HL-60 (cell line): ENCODE results near the gene FRMPD4.

Experiments
- GABPA ChIP-seq: IDR thresholded peaks from 2 replicates; pipeline ENCODE4 v1.6.1; 2012; ENCODE audit warnings: low read depth
- POLR2AphosphoS5 ChIP-seq: IDR thresholded peaks from 2 replicates; pipeline ENCODE4 v1.6.1; 2012; ENCODE audit warnings: low read depth
- TF ChIP-seq, protein P1 (sequence below): IDR thresholded peaks from one replicate; pipeline ENCODE4 v1.5.1; 2011; ENCODE audit warnings: low read length, control low read depth, inconsistent platforms; ENCODE audit not compliant: insufficient read depth
- TF ChIP-seq, protein P2 (sequence below): IDR thresholded peaks from 2 replicates; pipeline ENCODE4 v1.6.1; 2012; ENCODE audit warnings: low read depth; ENCODE audit not compliant: insufficient replicate concordance

DNA sequence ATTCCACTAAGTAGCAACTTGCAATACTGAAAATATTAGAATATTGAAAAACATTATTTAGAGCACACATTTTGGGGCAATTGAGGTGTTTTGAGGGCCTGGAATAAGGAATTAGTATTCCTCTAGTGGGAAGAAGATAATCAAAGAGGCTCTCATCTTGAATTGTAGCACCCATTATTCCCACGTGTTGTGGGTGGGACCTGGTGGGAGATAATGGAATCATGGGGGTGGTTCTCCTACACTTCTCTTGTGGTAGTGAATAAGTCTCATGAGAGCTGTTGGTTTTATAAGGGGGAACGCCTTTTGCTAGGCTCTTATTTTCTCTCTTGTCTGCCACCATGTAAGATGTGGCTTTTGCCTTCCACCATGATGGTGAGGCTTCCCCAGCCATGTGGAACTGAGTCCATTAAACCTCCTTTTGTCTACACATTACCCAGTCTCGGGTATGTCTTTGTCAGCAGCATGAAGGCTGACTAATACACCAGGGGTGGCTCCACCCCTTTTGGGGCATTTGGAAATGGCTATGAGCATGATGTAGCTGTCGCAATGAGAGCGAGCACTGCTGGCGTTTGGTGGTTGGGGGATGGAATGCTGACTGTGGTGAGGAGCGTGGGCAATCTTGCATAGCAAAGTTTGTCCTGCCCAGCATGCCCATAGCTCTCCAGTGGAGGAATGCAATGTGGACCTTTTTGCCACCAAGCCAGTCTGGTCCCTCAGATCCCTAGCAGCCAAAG is 308.2 kb downstream of the FRMPD4 start:
- TF ChIP-seq, protein P1, sequence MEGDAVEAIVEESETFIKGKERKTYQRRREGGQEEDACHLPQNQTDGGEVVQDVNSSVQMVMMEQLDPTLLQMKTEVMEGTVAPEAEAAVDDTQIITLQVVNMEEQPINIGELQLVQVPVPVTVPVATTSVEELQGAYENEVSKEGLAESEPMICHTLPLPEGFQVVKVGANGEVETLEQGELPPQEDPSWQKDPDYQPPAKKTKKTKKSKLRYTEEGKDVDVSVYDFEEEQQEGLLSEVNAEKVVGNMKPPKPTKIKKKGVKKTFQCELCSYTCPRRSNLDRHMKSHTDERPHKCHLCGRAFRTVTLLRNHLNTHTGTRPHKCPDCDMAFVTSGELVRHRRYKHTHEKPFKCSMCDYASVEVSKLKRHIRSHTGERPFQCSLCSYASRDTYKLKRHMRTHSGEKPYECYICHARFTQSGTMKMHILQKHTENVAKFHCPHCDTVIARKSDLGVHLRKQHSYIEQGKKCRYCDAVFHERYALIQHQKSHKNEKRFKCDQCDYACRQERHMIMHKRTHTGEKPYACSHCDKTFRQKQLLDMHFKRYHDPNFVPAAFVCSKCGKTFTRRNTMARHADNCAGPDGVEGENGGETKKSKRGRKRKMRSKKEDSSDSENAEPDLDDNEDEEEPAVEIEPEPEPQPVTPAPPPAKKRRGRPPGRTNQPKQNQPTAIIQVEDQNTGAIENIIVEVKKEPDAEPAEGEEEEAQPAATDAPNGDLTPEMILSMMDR, result no peak
- TF ChIP-seq POLR2AphosphoS5, result no peak
- TF ChIP-seq, protein P2, sequence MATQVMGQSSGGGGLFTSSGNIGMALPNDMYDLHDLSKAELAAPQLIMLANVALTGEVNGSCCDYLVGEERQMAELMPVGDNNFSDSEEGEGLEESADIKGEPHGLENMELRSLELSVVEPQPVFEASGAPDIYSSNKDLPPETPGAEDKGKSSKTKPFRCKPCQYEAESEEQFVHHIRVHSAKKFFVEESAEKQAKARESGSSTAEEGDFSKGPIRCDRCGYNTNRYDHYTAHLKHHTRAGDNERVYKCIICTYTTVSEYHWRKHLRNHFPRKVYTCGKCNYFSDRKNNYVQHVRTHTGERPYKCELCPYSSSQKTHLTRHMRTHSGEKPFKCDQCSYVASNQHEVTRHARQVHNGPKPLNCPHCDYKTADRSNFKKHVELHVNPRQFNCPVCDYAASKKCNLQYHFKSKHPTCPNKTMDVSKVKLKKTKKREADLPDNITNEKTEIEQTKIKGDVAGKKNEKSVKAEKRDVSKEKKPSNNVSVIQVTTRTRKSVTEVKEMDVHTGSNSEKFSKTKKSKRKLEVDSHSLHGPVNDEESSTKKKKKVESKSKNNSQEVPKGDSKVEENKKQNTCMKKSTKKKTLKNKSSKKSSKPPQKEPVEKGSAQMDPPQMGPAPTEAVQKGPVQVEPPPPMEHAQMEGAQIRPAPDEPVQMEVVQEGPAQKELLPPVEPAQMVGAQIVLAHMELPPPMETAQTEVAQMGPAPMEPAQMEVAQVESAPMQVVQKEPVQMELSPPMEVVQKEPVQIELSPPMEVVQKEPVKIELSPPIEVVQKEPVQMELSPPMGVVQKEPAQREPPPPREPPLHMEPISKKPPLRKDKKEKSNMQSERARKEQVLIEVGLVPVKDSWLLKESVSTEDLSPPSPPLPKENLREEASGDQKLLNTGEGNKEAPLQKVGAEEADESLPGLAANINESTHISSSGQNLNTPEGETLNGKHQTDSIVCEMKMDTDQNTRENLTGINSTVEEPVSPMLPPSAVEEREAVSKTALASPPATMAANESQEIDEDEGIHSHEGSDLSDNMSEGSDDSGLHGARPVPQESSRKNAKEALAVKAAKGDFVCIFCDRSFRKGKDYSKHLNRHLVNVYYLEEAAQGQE, result no peak
- TF ChIP-seq GABPA, result no peak
